Measurements from ENCODE around the gene AGA.

AGA gene

GRCh38 chr4:177480795-177481194 lies 38.6 kb upstream of the AGA start:
- Histone ChIP-seq H3K4me3 (ENCODE audit: insufficient read depth, low read depth, low read length) (no peak overlapping the region), H3K4me1 (ENCODE audit: control insufficient read depth, insufficient read depth, low read length) (no peaks in the 10 kb centered on the region), H3K9me3 (ENCODE audit: control insufficient read depth, low read length) (no peaks in the 10 kb centered on the region), H3K27ac (ENCODE audit: insufficient read depth, low read depth, low read length, poor library complexity, severe bottlenecking) (no peak overlapping the region), H3K27me3 (ENCODE audit: control insufficient read depth, insufficient read depth, low read length, poor library complexity, severe bottlenecking) (no peaks in the 10 kb centered on the region), H3K36me3 (ENCODE audit: control insufficient read depth, insufficient read depth, low read length) (no peaks in the 10 kb centered on the region)
- WGBS, 2 experiments = 83 to 94% methylated on average over 1 of the region's 2 CpGs

- H3K4me1 ChIP-seq (ENCODE audit: control insufficient read depth, insufficient read depth, low read length) = no peaks in the 10 kb centered on the region
- H3K27me3 ChIP-seq (ENCODE audit: control insufficient read depth, insufficient read depth, low read length, poor library complexity, severe bottlenecking) = no peaks in the 10 kb centered on the region
- H3K36me3 ChIP-seq (ENCODE audit: control insufficient read depth, insufficient read depth, low read length) = no peaks in the 10 kb centered on the region
- H3K4me3 ChIP-seq (ENCODE audit: insufficient read depth, low read depth, low read length) = no peak overlapping the region
- no peaks in the 10 kb centered on the region for H3K9me3 ChIP-seq (ENCODE audit: control insufficient read depth, low read length)
- no peak overlapping the region for H3K27ac ChIP-seq (ENCODE audit: insufficient read depth, low read depth, low read length, poor library complexity, severe bottlenecking)
- 70% methylated on average over 4 of the region's 4 CpGs for WGBS, 2 experiments
Observed at GRCh38 chr4:177479063-177479462, 36.8 kb upstream of the AGA start.

GRCh38 chr4:177478496-177478895 lies 36.3 kb upstream of the AGA start:
- H3K27ac ChIP-seq (ENCODE audit: insufficient read depth, low read depth, low read length, poor library complexity, severe bottlenecking) = no peak overlapping the region
- H3K4me3 ChIP-seq (ENCODE audit: insufficient read depth, low read depth, low read length) = no peak overlapping the region
- H3K9me3 ChIP-seq (ENCODE audit: control insufficient read depth, low read length) = no peaks in the 10 kb centered on the region
- no peaks in the 10 kb centered on the region for H3K27me3 ChIP-seq (ENCODE audit: control insufficient read depth, insufficient read depth, low read length, poor library complexity, severe bottlenecking)
- H3K4me1 ChIP-seq (ENCODE audit: control insufficient read depth, insufficient read depth, low read length) = no peaks in the 10 kb centered on the region
- WGBS, 2 experiments = 95 to 96% methylated on average over 2 of the region's 2 CpGs
- H3K36me3 ChIP-seq (ENCODE audit: control insufficient read depth, insufficient read depth, low read length) = no peaks in the 10 kb centered on the region

- Histone ChIP-seq H3K4me3 (ENCODE audit: insufficient read depth, low read depth, low read length) (no peak overlapping the region), H3K4me1 (ENCODE audit: control insufficient read depth, insufficient read depth, low read length) (no peaks in the 10 kb centered on the region), H3K9me3 (ENCODE audit: control insufficient read depth, low read length) (no peaks in the 10 kb centered on the region), H3K27me3 (ENCODE audit: control insufficient read depth, insufficient read depth, low read length, poor library complexity, severe bottlenecking) (no peaks in the 10 kb centered on the region), H3K36me3 (ENCODE audit: control insufficient read depth, insufficient read depth, low read length) (no peaks in the 10 kb centered on the region), H3K27ac (ENCODE audit: insufficient read depth, low read depth, low read length, poor library complexity, severe bottlenecking) (no peak overlapping the region)
- whole genome bisulfite sequencing, 2 experiments = 98 to 100% methylated on average over 1 of the region's 1 CpG
Observed at GRCh38 chr4:177473991-177474390, 31.8 kb upstream of the AGA start.

GRCh38 chr4:177464026-177464425 lies 21.8 kb upstream of the AGA start:
- no peaks in the 10 kb centered on the region for H3K36me3 ChIP-seq (ENCODE audit: control insufficient read depth, insufficient read depth, low read length)
- H3K27ac ChIP-seq (ENCODE audit: insufficient read depth, low read depth, low read length, poor library complexity, severe bottlenecking) = no peak overlapping the region
- H3K4me3 ChIP-seq (ENCODE audit: insufficient read depth, low read depth, low read length) = no peak overlapping the region
- H3K9me3 ChIP-seq (ENCODE audit: control insufficient read depth, low read length) = no peaks in the 10 kb centered on the region
- no peaks in the 10 kb centered on the region for H3K4me1 ChIP-seq (ENCODE audit: control insufficient read depth, insufficient read depth, low read length)
- WGBS, 2 experiments = 92 to 94% methylated on average over 4 of the region's 4 CpGs
- H3K27me3 ChIP-seq (ENCODE audit: control insufficient read depth, insufficient read depth, low read length, poor library complexity, severe bottlenecking) = no peaks in the 10 kb centered on the region

GRCh38 chr4:177461606-177462005 lies 19.4 kb upstream of the AGA start:
- Histone ChIP-seq H3K4me3 (ENCODE audit: insufficient read depth, low read depth, low read length) (no peak overlapping the region), H3K4me1 (ENCODE audit: control insufficient read depth, insufficient read depth, low read length) (no peaks in the 10 kb centered on the region), H3K27me3 (ENCODE audit: control insufficient read depth, insufficient read depth, low read length, poor library complexity, severe bottlenecking) (no peaks in the 10 kb centered on the region), H3K9me3 (ENCODE audit: control insufficient read depth, low read length) (no peaks in the 10 kb centered on the region), H3K27ac (ENCODE audit: insufficient read depth, low read depth, low read length, poor library complexity, severe bottlenecking) (no peak overlapping the region), H3K36me3 (ENCODE audit: control insufficient read depth, insufficient read depth, low read length) (no peaks in the 10 kb centered on the region)
- 87 to 92% methylated on average over 4 to 5 of the region's 5 CpGs for WGBS, 2 experiments

GRCh38 chr4:177460460-177460859 lies 18.2 kb upstream of the AGA start:
- H3K27ac ChIP-seq (ENCODE audit: insufficient read depth, low read depth, low read length, poor library complexity, severe bottlenecking) = no peak overlapping the region
- WGBS, 2 experiments = 96 to 100% methylated on average over 1 to 2 of the region's 2 CpGs

GRCh38 chr4:177455561-177455970 lies 13.3 kb upstream of the AGA start:
- 92 to 96% methylated on average over 5 to 6 of the region's 6 CpGs for WGBS, 2 experiments
- no peaks in the 10 kb centered on the region for H3K36me3 ChIP-seq (ENCODE audit: control insufficient read depth, insufficient read depth, low read length)
- H3K27me3 ChIP-seq (ENCODE audit: control insufficient read depth, insufficient read depth, low read length, poor library complexity, severe bottlenecking) = no peaks in the 10 kb centered on the region
- no peaks in the 10 kb centered on the region for H3K9me3 ChIP-seq (ENCODE audit: control insufficient read depth, low read length)
- no peak overlapping the region for H3K27ac ChIP-seq (ENCODE audit: insufficient read depth, low read depth, low read length, poor library complexity, severe bottlenecking)
- no peaks in the 10 kb centered on the region for H3K4me1 ChIP-seq (ENCODE audit: control insufficient read depth, insufficient read depth, low read length)
- no peak overlapping the region for H3K4me3 ChIP-seq (ENCODE audit: insufficient read depth, low read depth, low read length)

More at GRCh38 chr4:177460460-177460859, 18.2 kb upstream of the AGA start:
- Histone ChIP-seq H3K36me3 (ENCODE audit: control insufficient read depth, insufficient read depth, low read length) (no peaks in the 10 kb centered on the region), H3K9me3 (ENCODE audit: control insufficient read depth, low read length) (no peaks in the 10 kb centered on the region), H3K4me1 (ENCODE audit: control insufficient read depth, insufficient read depth, low read length) (no peaks in the 10 kb centered on the region), H3K4me3 (ENCODE audit: insufficient read depth, low read depth, low read length) (no peak overlapping the region), H3K27me3 (ENCODE audit: control insufficient read depth, insufficient read depth, low read length, poor library complexity, severe bottlenecking) (no peaks in the 10 kb centered on the region)

- no peaks in the 10 kb centered on the region for H3K9me3 ChIP-seq (ENCODE audit: control insufficient read depth, low read length)
- H3K4me3 ChIP-seq (ENCODE audit: insufficient read depth, low read depth, low read length) = no peak overlapping the region
- no peaks in the 10 kb centered on the region for H3K27me3 ChIP-seq (ENCODE audit: control insufficient read depth, insufficient read depth, low read length, poor library complexity, severe bottlenecking)
- H3K4me1 ChIP-seq (ENCODE audit: control insufficient read depth, insufficient read depth, low read length) = no peaks in the 10 kb centered on the region
- H3K27ac ChIP-seq (ENCODE audit: insufficient read depth, low read depth, low read length, poor library complexity, severe bottlenecking) = no peak overlapping the region
- no peaks in the 10 kb centered on the region for H3K36me3 ChIP-seq (ENCODE audit: control insufficient read depth, insufficient read depth, low read length)
Observed at GRCh38 chr4:177453116-177453515, 10.9 kb upstream of the AGA start.

GRCh38 chr4:177451108-177451500 lies 8.9 kb upstream of the AGA start:
- Histone ChIP-seq H3K27ac (ENCODE audit: insufficient read depth, low read depth, low read length, poor library complexity, severe bottlenecking) (no peak overlapping the region), H3K27me3 (ENCODE audit: control insufficient read depth, insufficient read depth, low read length, poor library complexity, severe bottlenecking) (no peaks in the 10 kb centered on the region), H3K9me3 (ENCODE audit: control insufficient read depth, low read length) (no peaks in the 10 kb centered on the region), H3K4me3 (ENCODE audit: insufficient read depth, low read depth, low read length) (no peak overlapping the region), H3K36me3 (ENCODE audit: control insufficient read depth, insufficient read depth, low read length) (no peaks in the 10 kb centered on the region), H3K4me1 (ENCODE audit: control insufficient read depth, insufficient read depth, low read length) (no peaks in the 10 kb centered on the region)
- WGBS, 2 experiments = 90 to 92% methylated on average over 1 of the region's 1 CpG

- no peaks in the 10 kb centered on the region for H3K4me1 ChIP-seq (ENCODE audit: control insufficient read depth, insufficient read depth, low read length)
- H3K9me3 ChIP-seq (ENCODE audit: control insufficient read depth, low read length) = no peaks in the 10 kb centered on the region
- no peaks in the 10 kb centered on the region for H3K36me3 ChIP-seq (ENCODE audit: control insufficient read depth, insufficient read depth, low read length)
- 95 to 96% methylated on average over 4 of the region's 4 CpGs for WGBS, 2 experiments
- H3K4me3 ChIP-seq (ENCODE audit: insufficient read depth, low read depth, low read length) = no peak overlapping the region
- no peaks in the 10 kb centered on the region for H3K27me3 ChIP-seq (ENCODE audit: control insufficient read depth, insufficient read depth, low read length, poor library complexity, severe bottlenecking)
- H3K27ac ChIP-seq (ENCODE audit: insufficient read depth, low read depth, low read length, poor library complexity, severe bottlenecking) = no peak overlapping the region
Observed at GRCh38 chr4:177450426-177451107, 8.3 kb upstream of the AGA start.
